Psoas muscle (tissue), 8 donors: ENCODE measurements around the gene SARM1. TPM values are rescaled to one million over a fixed set of nuclear protein-coding genes. Genes with fewer than 3 reads are reported as not detected.
A peak's percentile ranks its signal among the peaks of the same experiment; 100 is the strongest.
"Not testable (repeated sequence)": the region's sequence is repeated elsewhere in the genome, so short reads cannot be mapped to it uniquely, and the experiment has no call there.

Experiments
- ATAC-seq, 4 donors: fragments of 200-7000 bp; cut with Tn5 transposase; one replicate each; pipeline ENCODE4 v1.9.1; 2020; ENCODE audit warnings: moderate library complexity in 3 of 4, mild to moderate bottlenecking in 2 of 4
- DNase-seq, 2 donors: peaks; one replicate each; pipeline ENCODE4 v3.0.0-alpha.2; 2020
- H3K27ac ChIP-seq: fragments of 200-600 bp; one replicate; pipeline ENCODE4 v1.8.0; 2022
- H3K27me3 ChIP-seq, 3 donors: fragments of 200-600 bp in 1 of 3; one replicate each; pipeline versions ENCODE4 v1.6.1 to v1.8.0; 2013 to 2022; ENCODE audit warnings: low read length in 2 of 3, mild to moderate bottlenecking in 2 of 3, moderate library complexity in 1 of 3; ENCODE audit not compliant: insufficient read depth in 3 of 3
- H3K36me3 ChIP-seq, 2 donors: fragments of 200-600 bp in 1 of 2; one replicate each; pipeline versions ENCODE4 v1.6.1 to v1.8.0; 2013 to 2022; ENCODE audit warnings: low read depth in 1 of 2, mild to moderate bottlenecking in 1 of 2, moderate library complexity in 1 of 2; ENCODE audit not compliant: insufficient read depth in 1 of 2
- H3K4me1 ChIP-seq: fragments of 200-600 bp; one replicate; pipeline ENCODE4 v1.8.0; 2022
- H3K4me3 ChIP-seq: fragments of 200-600 bp; one replicate; pipeline ENCODE4 v1.8.0; 2022; ENCODE audit warnings: mild to moderate bottlenecking
- H3K9me3 ChIP-seq: fragments of 200-600 bp; one replicate; pipeline ENCODE4 v1.8.0; 2022
- WGBS, 3 donors: extraction: QIAGEN DNeasy Blood & Tissue Kit; methylation state at CpG; one replicate each; pipeline versions ENCODE4 v1.1.6 to v1.1.7; 2013; 5-methylcytosine and 5-hydroxymethylcytosine counted together
- intact Hi-C, 2 donors: fragments of 100-400 bp; cut with DNase I; formaldehyde crosslinking; loops; one replicate each; pipeline versions ENCODE4 v1.11.0 to v1.14.2; 2022
- polyA plus RNA-seq, 3 donors: library from polyadenylated mRNA; stranded (reverse); fragments of 200-250 nt; gene quantifications; one replicate each; pipeline ENCODE4 v1.2.3, GENCODE V29; 2013
- total RNA-seq, 4 donors: library from RNA; stranded (reverse); fragmentation: NEBNext Ultra II Directional in 2 of 4; extraction: Animal tissue kit (Norgen Biotek cat#: 25700) in 2 of 4; gene quantifications; one replicate each; pipeline versions ENCODE4 v1.2.1 to v1.2.4, GENCODE V29; 2021 to 2023
- TF ChIP-seq, protein P1 (sequence below): fragments of 200-600 bp; IDR thresholded peaks from one replicate; pipeline ENCODE4 v1.8.0; 2022; ENCODE audit warnings: antibody characterized with exemption
- donor health status: healthy with polysubstance abuse.
- donor health status: DM: no; HTN: no; CAD: no; lungs with moderate emphysema.
- donor health status: Bipolar disorder and iron deficiency.
- donor health status: healthy.
- donor health status: DM: yes; HTN: yes; CAD: no.
- donor health status: DM: no; HTN: no; CAD: no.
- donor health status: DM: no; HTN: no; CAD: no.
- donor health status: DM: yes; HTN: yes; CAD: no.

Gene SARM1
- total and polyA plus RNA-seq, 7 donors = 0.77 to 2.2 (median 1.8) TPM

- TF ChIP-seq, protein P1, sequence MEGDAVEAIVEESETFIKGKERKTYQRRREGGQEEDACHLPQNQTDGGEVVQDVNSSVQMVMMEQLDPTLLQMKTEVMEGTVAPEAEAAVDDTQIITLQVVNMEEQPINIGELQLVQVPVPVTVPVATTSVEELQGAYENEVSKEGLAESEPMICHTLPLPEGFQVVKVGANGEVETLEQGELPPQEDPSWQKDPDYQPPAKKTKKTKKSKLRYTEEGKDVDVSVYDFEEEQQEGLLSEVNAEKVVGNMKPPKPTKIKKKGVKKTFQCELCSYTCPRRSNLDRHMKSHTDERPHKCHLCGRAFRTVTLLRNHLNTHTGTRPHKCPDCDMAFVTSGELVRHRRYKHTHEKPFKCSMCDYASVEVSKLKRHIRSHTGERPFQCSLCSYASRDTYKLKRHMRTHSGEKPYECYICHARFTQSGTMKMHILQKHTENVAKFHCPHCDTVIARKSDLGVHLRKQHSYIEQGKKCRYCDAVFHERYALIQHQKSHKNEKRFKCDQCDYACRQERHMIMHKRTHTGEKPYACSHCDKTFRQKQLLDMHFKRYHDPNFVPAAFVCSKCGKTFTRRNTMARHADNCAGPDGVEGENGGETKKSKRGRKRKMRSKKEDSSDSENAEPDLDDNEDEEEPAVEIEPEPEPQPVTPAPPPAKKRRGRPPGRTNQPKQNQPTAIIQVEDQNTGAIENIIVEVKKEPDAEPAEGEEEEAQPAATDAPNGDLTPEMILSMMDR = no peak
- ATAC-seq (no peak), DNase-seq (no peak)
- Histone ChIP-seq H3K27ac (peak overlapping the region; percentile 94), H3K27me3 (no peaks in the 10 kb centered on the region), H3K4me3 (peak overlapping the region; percentile 86), H3K36me3 (peaks cover 0 to 35% of the 10 kb centered on the region in 2 donors), H3K4me1 (peaks cover 29% of the 10 kb centered on the region), H3K9me3 (no peaks in the 10 kb centered on the region)
- intact Hi-C loops = loop anchor here (2.0 to 5.0 kb wide), 2 partner anchors 16 to 618 kb away; partner anchors contain the start of genes PHF12 (in 1 of the 2) and TMEM97 (in 1 of the 2)
- WGBS, 3 donors = 5 to 7% (median 6%) methylated on average over 18 of the region's 18 CpGs
Measured at GRCh38 chr17:28334666-28335200, 36.8 kb upstream of the SARM1 start.

- intact Hi-C loops = loop anchor here (2.0 to 5.0 kb wide), 2 partner anchors 17 to 617 kb away; partner anchors contain the start of genes PHF12 (in 1 of the 2) and TMEM97 (in 1 of the 2)
- DNase-seq = peak; percentile 99 to 100
- TF ChIP-seq, protein P1 = no peak
- peak within 1 kb of the TSS; percentile 94 for H3K27ac ChIP-seq
- no peaks in the 10 kb centered on the region for H3K27me3 ChIP-seq
- ATAC-seq = peak; percentile 97 to 98 (median 98)
- no peaks in the 10 kb centered on the region for H3K9me3 ChIP-seq
- H3K4me1 ChIP-seq = peaks cover 29% of the 10 kb centered on the region
- peak within 1 kb of the TSS; percentile 86 for H3K4me3 ChIP-seq
- peaks cover 0 to 35% of the 10 kb centered on the region in 2 donors for H3K36me3 ChIP-seq
- 0 to 1% (median 1%) methylated on average over 61 to 62 of the region's 62 CpGs for WGBS, 3 donors
Measured at GRCh38 chr17:28335201-28335958, 36.1 kb upstream of the SARM1 start, which contains the start of the genes IFT20 and TNFAIP1. Gene IFT20 (minus strand): TSS chr17:28335472. CDS start chr17:28331985, 3,487 bp downstream. Gene TNFAIP1 (plus strand): TSS chr17:28335761. CDS start chr17:28339522, 3,761 bp downstream.

GRCh38 chr17:28335959-28336871 lies 35.3 kb upstream of the SARM1 start:
- TF ChIP-seq, protein P1 = no peak
- Histone ChIP-seq H3K27ac (peak overlapping the region; percentile 94), H3K9me3 (no peaks in the 10 kb centered on the region), H3K27me3 (no peaks in the 10 kb centered on the region), H3K4me3 (peak overlapping the region; percentile 86), H3K4me1 (peaks cover 29% of the 10 kb centered on the region), H3K36me3 (peaks cover 4 to 35% of the 10 kb centered on the region in 2 donors)
- 4 to 6% (median 5%) methylated on average over 26 to 29 of the region's 29 CpGs for WGBS, 3 donors
- DNase-seq (peak; percentile 37 to 63), ATAC-seq (peak in 1 of 4 donors; percentile 10)
- intact Hi-C loops = loop anchor here (2.0 to 5.0 kb wide), 3 partner anchors 17 to 616 kb away; partner anchors contain the start of genes PHF12 (in 1 of the 2), POLDIP2 (in 1 of the 2) and TMEM97 (in 1 of the 2)

DNA sequence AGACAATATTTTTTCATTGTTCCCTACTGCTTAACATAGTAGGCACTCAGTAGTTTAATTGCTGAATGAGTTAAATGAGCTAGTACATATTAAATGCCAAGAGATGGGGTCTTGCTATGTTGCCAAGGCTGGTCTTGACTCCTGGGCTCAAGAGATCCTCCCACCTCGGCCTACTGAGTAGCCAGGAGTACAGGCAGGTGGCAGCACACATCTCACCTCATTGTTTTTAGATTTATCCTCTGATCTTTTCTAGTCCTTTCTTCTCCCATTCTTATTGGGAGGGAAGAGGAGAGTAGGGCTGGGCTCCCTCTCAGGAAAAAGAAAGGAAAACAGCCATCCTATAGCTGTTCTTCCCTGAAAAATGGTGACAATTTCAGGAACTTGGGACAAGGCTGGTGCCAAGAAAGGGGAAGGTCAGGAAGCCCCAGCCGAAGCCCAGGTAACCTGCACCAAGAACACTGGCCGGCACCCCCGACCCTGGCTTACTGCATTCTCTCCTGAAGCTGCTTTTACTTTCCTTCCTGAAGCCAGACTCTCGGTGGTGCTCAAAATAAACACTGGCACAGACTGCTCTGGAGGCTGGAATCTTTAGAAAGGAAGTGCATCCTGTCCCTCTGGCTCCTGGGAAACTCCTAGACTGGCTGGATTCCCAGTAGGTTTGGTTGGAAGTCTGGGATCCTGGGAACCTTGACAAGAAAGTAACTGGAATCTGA lies 33.3 kb upstream of the SARM1 start:
- H3K36me3 ChIP-seq = peaks cover 7 to 40% of the 10 kb centered on the region in 2 donors
- intact Hi-C loops = loop anchor here in 1 of 2 donors (5.0 kb wide), 1 partner anchor 614 kb away; the partner anchor contains the start of gene PHF12
- WGBS, 3 donors = 51 to 53% (median 52%) methylated on average over 5 of the region's 5 CpGs
- H3K27ac ChIP-seq = peak overlapping the region; percentile 94
- H3K27me3 ChIP-seq = no peaks in the 10 kb centered on the region
- peak overlapping the region; percentile 86 for H3K4me3 ChIP-seq
- TF ChIP-seq, protein P1 = no peak
- peaks cover 29% of the 10 kb centered on the region for H3K4me1 ChIP-seq
- ATAC-seq = no peak
- no peaks in the 10 kb centered on the region for H3K9me3 ChIP-seq
- no peak for DNase-seq

DNA sequence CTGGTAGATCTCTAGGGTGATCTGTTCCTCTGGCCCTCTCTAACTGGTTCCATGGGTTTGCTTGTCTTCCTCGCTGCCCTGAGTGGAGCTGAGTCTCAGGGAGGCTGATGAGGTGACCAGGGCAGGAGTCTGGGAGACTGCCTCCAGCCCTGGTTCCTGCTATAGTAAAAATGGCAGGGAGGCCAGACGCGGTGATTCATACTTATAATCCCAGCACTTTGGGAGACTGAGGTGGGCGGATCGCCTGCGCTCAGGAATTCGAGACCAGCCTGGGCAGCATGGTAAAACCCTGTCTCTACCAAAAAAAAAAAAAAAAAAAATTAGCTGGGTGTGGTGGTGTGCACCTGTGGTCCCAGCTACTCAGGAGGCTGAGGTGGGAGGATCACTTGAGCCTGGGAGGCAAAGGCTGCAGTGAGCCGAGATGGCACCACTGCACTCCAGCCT lies 32.7 kb upstream of the SARM1 start:
- H3K4me3 ChIP-seq, H3K9me3 ChIP-seq, ATAC-seq, H3K27me3 ChIP-seq, DNase-seq: not testable (repeated sequence)
- H3K27ac ChIP-seq = peak overlapping the region; percentile 4
- H3K4me1 ChIP-seq = peaks cover 27% of the 10 kb centered on the region
- peaks cover 7 to 46% of the 10 kb centered on the region in 2 donors for H3K36me3 ChIP-seq
- intact Hi-C loops = loop anchor here in 1 of 2 donors (5.0 kb wide), 1 partner anchor 614 kb away; the partner anchor contains the start of gene PHF12
- 75 to 85% (median 79%) methylated on average over 8 of the region's 8 CpGs for WGBS, 3 donors
